Prostate gland (tissue), 2 donors: ENCODE data around the gene PLEKHN1. TPM values are rescaled to one million over a fixed set of nuclear protein-coding genes. Genes with fewer than 3 reads are reported as not detected.
A peak's percentile ranks its signal among the peaks of the same experiment; 100 is the strongest.

Experiments
- DNase-seq: peaks from one replicate; pipeline ENCODE4 v3.0.0-alpha.2; 2019; ENCODE audit warnings: low spot score
- H3K27ac ChIP-seq, 2 donors: fragments of 200-600 bp; sonication (generic); 2 replicates each; pipeline ENCODE4 v1.5.1; 2017 to 2019
- H3K27me3 ChIP-seq: fragments of 200-600 bp; sonication (generic); replicated peaks from 2 replicates; pipeline ENCODE4 v1.5.1; 2019; ENCODE audit not compliant: insufficient read depth
- H3K36me3 ChIP-seq, 2 donors: fragments of 200-600 bp; sonication (generic); 1 replicate in 1 of 2; 2 replicates in 1 of 2; pipeline versions ENCODE4 v1.5.1 to v1.8.1; 2017 to 2019
- H3K4me1 ChIP-seq: fragments of 200-600 bp; sonication (generic); replicated peaks from 2 replicates; pipeline ENCODE4 v1.5.1; 2019
- H3K4me3 ChIP-seq, 2 donors: fragments of 200-600 bp; sonication (generic); 2 replicates each; pipeline ENCODE4 v1.5.1; 2017 to 2019
- H3K9me3 ChIP-seq: fragments of 200-600 bp; sonication (generic); 2 replicates; pipeline ENCODE4 v1.5.1; 2017
- CTCF ChIP-seq, 4 experiments: fragments of 200-600 bp in 2 of 4; fragments of 450-650 bp in 2 of 4; sonication (generic) in 2 of 4; IDR thresholded peaks; 1 replicate in 3 of 4; 2 replicates in 1 of 4; pipeline ENCODE4 v1.5.1; 2016 to 2019; ENCODE audit warnings: antibody characterized with exemption in 4 of 4, mild to moderate bottlenecking in 2 of 4, moderate library complexity in 2 of 4
- POLR2A ChIP-seq: fragments of 450-650 bp; IDR thresholded peaks from one replicate; pipeline ENCODE4 v1.6.1; 2016; ENCODE audit warnings: antibody characterized with exemption, mild to moderate bottlenecking
- POLR2AphosphoS5 ChIP-seq: sonication (generic); formaldehyde crosslinking; IDR thresholded peaks from one replicate; pipeline ENCODE4 v1.6.1; 2017; ENCODE audit warnings: antibody characterized with exemption
- WGBS: methylation state at CpG from one replicate; pipeline ENCODE4 v1.1.5; 2018; 5-methylcytosine and 5-hydroxymethylcytosine counted together
- intact Hi-C: fragments of 100-400 bp; cut with DNase I; formaldehyde crosslinking; loops from one replicate; pipeline ENCODE4 v1.14.2; 2022
- total RNA-seq, 2 donors: library from RNA; depleted of rRNA; stranded (reverse); fragments of >200 nt; gene quantifications; one replicate each; pipeline ENCODE4 v1.1.0, GENCODE V29; 2016

PLEKHN1 gene
- total RNA-seq, 2 donors from 2014 or later, result 1.4 to 6.4 TPM

GRCh38 chr1:1001057-1001783 is 34.9 kb downstream of the PLEKHN1 start:
- H3K4me3 ChIP-seq, result peak overlapping the region; percentile 59 to 71
- H3K36me3 ChIP-seq, result no peaks in the 10 kb centered on the region
- DNase-seq, result no peak
- H3K27me3 ChIP-seq, result no peaks in the 10 kb centered on the region
- WGBS, result under 1% methylated on average over 55 of the region's 58 CpGs
- intact Hi-C loops, result no loop called here
- no peaks in the 10 kb centered on the region for H3K9me3 ChIP-seq
- peaks cover 9% of the 10 kb centered on the region for H3K4me1 ChIP-seq
- no peak for TF ChIP-seq POLR2A
- TF ChIP-seq POLR2AphosphoS5, result no peak
- TF ChIP-seq CTCF (IDR thresholded peaks at IDR 0.05), result no peak
- peak overlapping the region; percentile 94 to 95 for H3K27ac ChIP-seq

GRCh38 chr1:1003618-1004419 is 37.5 kb downstream of the PLEKHN1 start:
- intact Hi-C loops, result no loop called here
- TF ChIP-seq POLR2AphosphoS5 (no peak), CTCF (IDR thresholded peaks at IDR 0.05) (no peak), POLR2A (no peak)

GRCh38 chr1:1004420-1004779 is 38.1 kb downstream of the PLEKHN1 start:
- 86% methylated on average over 7 of the region's 7 CpGs for WGBS
- Histone ChIP-seq H3K36me3 (no peaks in the 10 kb centered on the region), H3K27me3 (no peaks in the 10 kb centered on the region), H3K4me1 (peaks cover 5% of the 10 kb centered on the region), H3K4me3 (no peak overlapping the region), H3K9me3 (no peaks in the 10 kb centered on the region), H3K27ac (no peak overlapping the region)
- no peak for TF ChIP-seq CTCF (IDR thresholded peaks at IDR 0.05)
- TF ChIP-seq POLR2A, result no peak
- no peak for TF ChIP-seq POLR2AphosphoS5
- DNase-seq, result no peak
- intact Hi-C loops, result no loop called here

More at GRCh38 chr1:1003618-1004419, 37.5 kb downstream of the PLEKHN1 start:
- Histone ChIP-seq H3K36me3 (no peaks in the 10 kb centered on the region), H3K27ac (no peak overlapping the region), H3K4me3 (no peak overlapping the region), H3K4me1 (peaks cover 5% of the 10 kb centered on the region), H3K9me3 (no peaks in the 10 kb centered on the region), H3K27me3 (no peaks in the 10 kb centered on the region)
- 86% methylated on average over 22 of the region's 22 CpGs for WGBS
- DNase-seq, result no peak

GRCh38 chr1:1004780-1005697 is 38.8 kb downstream of the PLEKHN1 start:
- intact Hi-C loops, result no loop called here
- DNase-seq, result no peak
- peak overlapping the region in 1 of 2 donors; percentile 26 for H3K27ac ChIP-seq

More at GRCh38 chr1:1004780-1005697, 38.8 kb downstream of the PLEKHN1 start:
- no peaks in the 10 kb centered on the region for H3K9me3 ChIP-seq
- no peaks in the 10 kb centered on the region for H3K27me3 ChIP-seq
- 38% methylated on average over 20 of the region's 21 CpGs for WGBS
- no peak overlapping the region for H3K4me3 ChIP-seq
- TF ChIP-seq POLR2A, result no peak
- peak; percentile 15 for TF ChIP-seq POLR2AphosphoS5
- H3K4me1 ChIP-seq, result peaks cover 5% of the 10 kb centered on the region
- no peaks in the 10 kb centered on the region for H3K36me3 ChIP-seq
